ENCODE data around the gene BTK.
"Not testable (repeated sequence)": the region's sequence is repeated elsewhere in the genome, so short reads cannot be mapped to it uniquely, and the experiment has no call there.

BTK gene

GRCh38 chrX:101337776-101338271 lies 48.2 kb downstream of the BTK start:
- no peak for DNase-seq (ENCODE audit: low spot score)

- DNase-seq (ENCODE audit: low spot score), result not testable (repeated sequence)
Measured at GRCh38 chrX:101334310-101334709, 51.7 kb downstream of the BTK start.

GRCh38 chrX:101326600-101326999 lies 59.4 kb downstream of the BTK start:
- not testable (repeated sequence) for DNase-seq (ENCODE audit: low spot score)

- DNase-seq (ENCODE audit: low spot score), result no peak
Measured at GRCh38 chrX:101303790-101304189, 82.2 kb downstream of the BTK start.

Measured in CD4-positive, alpha-beta T cell treated with Interleukin-6 at 100 ng/mL for 8 hours (primary cell).